D341Med (cell line): Measurements from ENCODE around the gene TRAF1.

ENCODE experiments used
- DNase-seq: peaks from one replicate; pipeline ENCODE4 v3.0.0; 2012; ENCODE audit warnings: low spot score

TRAF1 gene

DNA sequence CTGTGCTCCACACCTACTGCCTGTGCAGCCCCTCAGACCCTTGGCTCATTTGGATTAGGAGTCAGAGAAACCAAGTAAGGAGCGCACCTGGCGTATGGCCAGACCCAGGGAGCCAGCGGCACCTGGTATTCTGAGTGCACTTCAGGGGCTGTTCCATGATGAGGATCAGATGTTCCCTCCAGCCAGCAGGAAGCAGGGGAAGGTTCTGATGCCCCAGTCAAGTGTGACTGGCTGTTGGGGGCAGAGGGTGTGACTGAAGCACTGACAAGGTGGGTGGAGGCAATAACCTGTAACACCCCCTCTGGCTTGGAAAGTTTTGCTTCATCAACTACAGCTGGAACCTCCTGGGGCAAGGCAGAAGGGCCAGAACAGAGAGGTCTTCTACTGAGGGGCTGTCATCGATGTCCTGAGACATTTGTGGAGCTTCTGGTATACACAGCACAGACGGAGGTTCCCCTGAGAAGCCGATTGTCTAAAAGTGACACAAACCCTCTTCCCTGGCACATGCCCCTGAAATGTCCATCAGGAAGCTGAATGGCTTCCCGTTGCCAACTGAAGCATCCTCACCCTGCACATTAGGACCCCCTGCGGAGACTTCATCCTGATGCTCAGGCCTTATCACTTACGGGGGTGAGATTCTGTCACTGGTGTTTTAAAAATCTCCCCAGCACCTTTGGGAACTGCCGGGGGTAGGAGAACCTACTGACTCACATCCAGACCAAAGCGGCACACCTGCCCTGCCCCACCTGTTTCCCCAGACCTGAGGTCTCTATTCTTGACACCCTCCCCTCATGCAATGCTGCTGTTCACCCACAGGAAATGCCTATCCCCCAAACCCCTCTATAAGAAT lies 21.1 kb downstream of the TRAF1 start:
- DNase-seq: no peak

DNA sequence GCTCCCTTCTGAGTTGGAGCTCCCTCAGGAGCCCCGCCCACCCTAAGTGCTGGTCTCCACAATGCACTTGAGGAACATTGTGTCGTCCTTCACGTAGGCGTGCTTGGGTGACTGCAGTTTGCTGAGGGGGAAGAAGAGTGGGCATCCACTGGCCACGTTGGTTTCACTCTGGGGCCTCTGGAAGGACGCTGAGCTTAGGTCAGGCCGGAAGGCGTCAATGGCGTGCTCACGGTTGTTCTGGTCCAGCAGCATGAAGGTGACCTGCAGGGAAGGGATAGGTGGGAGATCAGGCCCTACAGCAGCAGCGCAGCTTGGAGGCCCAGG lies 21.7 kb downstream of the TRAF1 start:
- no peak for DNase-seq

DNA sequence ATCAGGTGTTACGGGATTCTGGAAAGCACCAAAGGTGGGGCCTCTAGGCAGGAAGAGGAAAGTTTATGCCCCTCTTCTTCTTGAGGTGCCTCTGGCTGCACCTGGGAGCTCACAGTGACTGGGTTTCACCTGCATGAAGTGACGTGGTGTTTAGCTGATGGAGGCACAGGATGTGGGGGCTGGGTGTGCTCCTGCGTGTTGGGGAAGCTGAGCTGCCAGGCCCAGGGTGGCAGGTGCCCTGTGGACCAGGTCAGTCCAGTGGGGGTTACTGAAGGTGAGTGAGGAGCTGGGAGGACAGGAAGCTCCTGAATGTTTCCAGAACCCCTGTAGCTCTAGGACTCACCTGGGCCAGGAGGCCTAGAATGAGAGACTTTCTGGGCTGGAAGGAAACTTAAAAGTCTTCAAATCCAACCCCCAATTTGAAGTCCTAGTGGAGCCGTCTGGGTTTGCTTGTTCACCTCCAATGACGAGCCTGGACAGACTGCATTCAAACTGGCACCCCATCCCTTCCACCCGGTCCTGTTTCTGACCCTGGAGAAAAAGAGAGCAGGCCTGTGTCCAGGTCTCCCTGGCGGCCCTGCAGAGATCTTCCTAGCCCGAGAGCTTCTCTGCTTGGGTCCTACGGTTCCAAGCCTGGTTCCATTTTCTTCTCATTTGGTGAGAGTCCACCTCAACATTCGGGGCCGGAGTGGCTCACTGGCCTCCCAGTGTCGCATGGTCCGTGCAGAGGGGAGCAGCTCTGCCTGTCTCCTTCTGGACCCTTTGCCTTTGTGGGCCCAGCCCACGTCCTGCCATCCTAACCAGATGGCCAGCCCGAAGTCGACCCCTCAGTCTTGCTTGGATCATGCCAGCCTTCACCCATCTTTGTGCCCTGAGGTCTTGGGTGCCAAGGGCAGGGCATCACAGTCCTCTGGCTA lies 22.3 kb downstream of the TRAF1 start:
- no peak for DNase-seq

GRCh38 chr9:120902569-120903535 lies 23.7 kb downstream of the TRAF1 start:
- no peak for DNase-seq

- no peak for DNase-seq
These were observed 24.6 kb downstream of the TRAF1 start for GRCh38 chr9:120901755-120902568.

GRCh38 chr9:120900824-120901223 lies 25.8 kb downstream of the TRAF1 start:
- no peak for DNase-seq

DNA sequence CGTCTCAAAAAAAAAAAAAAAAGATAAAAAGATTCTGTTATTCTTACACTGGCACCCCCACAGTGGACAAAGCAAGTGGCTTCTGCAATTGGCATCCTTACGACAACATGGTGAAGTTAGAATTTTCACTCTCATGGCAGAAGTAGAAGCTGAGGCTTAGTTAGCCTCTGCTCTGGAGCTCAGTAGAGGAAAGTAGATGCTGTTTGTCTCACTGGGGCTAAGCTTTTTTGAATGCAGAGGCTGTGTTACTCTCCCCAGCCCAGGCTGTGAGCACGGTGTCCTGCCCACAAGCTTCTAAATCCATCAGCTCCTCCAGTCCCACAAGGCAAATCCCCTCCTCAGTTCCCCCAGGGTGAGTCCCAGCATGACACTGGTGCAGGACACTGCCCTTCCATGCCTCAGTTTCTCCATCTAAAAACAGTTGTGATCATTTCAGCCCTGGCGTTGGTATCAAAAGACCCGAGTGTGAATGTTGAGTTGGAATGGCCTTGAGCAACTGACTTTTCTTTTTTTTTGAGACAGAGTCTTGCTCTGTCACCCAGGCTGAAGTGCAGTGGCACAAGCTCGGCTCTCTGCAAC lies 27.0 kb downstream of the TRAF1 start:
- no peak for DNase-seq

GRCh38 chr9:120898396-120898795 lies 28.2 kb downstream of the TRAF1 start:
- DNase-seq: no peak

- no peak for DNase-seq
These were observed 30.6 kb downstream of the TRAF1 start for GRCh38 chr9:120895951-120896350.

GRCh38 chr9:120894321-120895148 lies 32.1 kb downstream of the TRAF1 start:
- no peak for DNase-seq

GRCh38 chr9:120893611-120894307 lies 32.8 kb downstream of the TRAF1 start:
- no peak for DNase-seq

- no peak for DNase-seq
These were observed 33.6 kb downstream of the TRAF1 start for GRCh38 chr9:120892748-120893610.

- no peak for DNase-seq
These were observed 34.5 kb downstream of the TRAF1 start for GRCh38 chr9:120891884-120892747.

DNA sequence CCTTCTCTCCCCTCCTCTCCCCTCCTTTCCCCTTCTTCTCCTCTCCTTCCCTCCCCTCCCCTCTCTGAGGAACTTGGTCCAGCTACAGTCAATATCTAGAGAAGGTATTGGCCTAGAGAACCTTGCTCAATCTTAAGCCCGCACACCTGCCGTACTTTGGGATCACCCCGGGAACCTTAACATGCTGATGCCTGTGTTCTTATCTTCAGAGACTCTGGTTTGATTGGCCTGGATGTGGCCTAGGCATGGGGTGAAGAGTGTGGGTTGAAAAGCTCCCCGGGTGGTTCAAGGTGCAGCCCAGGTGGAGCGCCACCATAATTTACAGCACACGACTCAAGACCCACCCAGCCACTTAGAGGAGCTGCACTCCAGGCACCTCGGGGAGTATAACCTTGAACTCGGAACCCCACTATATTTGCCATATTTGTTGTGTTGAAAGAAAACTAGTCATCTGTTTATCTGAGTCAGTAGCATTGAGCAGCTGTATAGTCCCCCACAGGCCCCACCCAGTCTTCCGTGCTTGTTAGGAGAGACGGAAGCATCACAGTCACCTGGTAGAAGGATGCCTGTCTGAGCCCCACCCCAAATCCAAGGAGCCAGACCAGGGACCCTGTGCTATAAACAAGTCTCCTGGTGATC lies 35.2 kb downstream of the TRAF1 start:
- no peak for DNase-seq

DNA sequence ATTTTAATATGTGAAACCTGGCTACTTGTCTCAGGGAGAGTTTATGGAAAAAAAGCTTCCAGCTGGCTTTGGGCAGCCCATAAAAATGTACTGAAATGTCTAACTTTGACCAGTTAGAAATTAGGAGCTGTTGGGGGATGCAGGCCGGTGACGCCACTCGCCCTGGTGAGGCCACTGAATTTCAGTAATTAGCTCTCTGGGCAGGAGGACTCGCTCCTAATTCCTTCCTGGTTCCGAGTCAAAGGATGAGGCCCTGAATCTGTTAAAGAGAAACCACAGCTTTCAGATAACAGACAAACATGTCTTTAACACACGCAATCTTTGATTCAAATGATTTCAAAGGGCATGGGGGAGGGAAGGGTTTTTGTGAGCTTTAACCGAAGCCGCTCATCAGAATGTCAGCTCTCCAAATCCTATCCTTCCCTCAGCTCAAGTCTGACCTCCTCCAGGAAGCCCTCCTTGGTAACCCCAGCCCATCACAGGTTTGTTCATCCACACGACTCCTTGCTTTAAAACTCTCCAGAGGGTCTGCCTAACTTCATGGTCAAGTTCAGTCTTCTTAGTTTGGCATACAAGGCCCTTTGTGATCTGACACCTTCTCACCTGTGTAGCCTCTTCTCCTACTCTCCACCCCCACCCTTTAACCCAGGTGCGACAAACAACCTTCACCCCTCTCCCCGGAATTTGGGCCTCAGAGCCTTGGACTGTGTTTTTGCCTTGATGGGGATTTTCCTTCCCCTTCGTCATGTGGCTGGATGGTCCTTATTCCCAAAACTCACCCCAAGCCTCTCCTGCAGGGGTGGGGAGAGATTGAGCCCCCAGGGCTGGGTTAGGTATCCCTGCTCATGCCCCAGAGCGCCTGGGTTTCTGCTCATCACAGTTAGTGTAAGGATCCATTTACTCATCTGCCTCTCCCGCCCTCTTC lies 36.0 kb downstream of the TRAF1 start:
- no peak for DNase-seq
